ENCODE results near the gene BIN2.

DNA sequence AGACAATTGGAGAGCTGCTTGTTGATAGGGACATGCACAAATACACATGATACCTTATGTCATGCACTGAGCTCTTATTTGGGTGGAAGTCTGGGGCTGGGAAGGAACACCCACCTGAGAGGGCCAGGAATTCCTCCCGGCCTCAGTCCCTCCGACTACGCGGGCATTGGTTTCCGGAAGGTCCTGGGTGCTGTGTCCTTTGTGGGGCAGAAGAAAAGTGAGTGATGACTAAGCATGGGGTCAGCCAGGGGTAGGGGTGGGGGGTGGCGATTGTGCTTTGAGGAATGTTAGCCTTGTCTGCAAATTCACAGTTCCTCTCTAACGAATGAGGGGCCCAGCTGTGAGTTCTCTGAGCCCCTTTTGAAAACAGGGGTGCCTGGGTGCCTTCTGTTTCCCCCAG is 21.7 kb upstream of the BIN2 start:
- TF ChIP-seq, protein P1, sequence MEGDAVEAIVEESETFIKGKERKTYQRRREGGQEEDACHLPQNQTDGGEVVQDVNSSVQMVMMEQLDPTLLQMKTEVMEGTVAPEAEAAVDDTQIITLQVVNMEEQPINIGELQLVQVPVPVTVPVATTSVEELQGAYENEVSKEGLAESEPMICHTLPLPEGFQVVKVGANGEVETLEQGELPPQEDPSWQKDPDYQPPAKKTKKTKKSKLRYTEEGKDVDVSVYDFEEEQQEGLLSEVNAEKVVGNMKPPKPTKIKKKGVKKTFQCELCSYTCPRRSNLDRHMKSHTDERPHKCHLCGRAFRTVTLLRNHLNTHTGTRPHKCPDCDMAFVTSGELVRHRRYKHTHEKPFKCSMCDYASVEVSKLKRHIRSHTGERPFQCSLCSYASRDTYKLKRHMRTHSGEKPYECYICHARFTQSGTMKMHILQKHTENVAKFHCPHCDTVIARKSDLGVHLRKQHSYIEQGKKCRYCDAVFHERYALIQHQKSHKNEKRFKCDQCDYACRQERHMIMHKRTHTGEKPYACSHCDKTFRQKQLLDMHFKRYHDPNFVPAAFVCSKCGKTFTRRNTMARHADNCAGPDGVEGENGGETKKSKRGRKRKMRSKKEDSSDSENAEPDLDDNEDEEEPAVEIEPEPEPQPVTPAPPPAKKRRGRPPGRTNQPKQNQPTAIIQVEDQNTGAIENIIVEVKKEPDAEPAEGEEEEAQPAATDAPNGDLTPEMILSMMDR (IDR thresholded peaks at IDR 0.05): no peak
- TF ChIP-seq POLR2A (IDR thresholded peaks at IDR 0.05) (no peak), POLR2AphosphoS5 (IDR thresholded peaks at IDR 0.05) (no peak), EP300 (IDR thresholded peaks at IDR 0.05) (no peak)

All from stomach (tissue), 4 donors.